Measurements from ENCODE around the gene BRD4.
A peak's percentile ranks its signal among the peaks of the same experiment; 100 is the strongest.

BRD4 gene

DNA sequence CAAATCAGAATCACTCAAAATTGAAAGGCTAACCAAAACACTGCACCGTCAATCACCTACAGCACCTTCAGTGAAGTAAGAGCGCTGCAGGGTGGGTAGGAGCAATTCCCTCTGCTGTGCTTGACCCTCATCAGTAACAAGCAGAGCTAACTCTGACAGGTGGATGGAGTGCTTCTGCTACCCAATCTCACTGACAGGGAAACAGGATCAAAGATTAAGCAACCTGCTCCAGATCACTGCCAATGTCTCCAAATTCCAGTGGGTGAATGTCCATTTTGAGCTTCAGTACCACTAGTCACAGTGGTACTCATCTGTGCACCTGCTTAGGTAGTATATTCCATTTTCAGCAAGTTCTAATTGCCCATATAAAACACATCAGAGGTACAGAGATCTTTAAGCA lies 25.2 kb downstream of the BRD4 start:
- TF ChIP-seq, protein P1, sequence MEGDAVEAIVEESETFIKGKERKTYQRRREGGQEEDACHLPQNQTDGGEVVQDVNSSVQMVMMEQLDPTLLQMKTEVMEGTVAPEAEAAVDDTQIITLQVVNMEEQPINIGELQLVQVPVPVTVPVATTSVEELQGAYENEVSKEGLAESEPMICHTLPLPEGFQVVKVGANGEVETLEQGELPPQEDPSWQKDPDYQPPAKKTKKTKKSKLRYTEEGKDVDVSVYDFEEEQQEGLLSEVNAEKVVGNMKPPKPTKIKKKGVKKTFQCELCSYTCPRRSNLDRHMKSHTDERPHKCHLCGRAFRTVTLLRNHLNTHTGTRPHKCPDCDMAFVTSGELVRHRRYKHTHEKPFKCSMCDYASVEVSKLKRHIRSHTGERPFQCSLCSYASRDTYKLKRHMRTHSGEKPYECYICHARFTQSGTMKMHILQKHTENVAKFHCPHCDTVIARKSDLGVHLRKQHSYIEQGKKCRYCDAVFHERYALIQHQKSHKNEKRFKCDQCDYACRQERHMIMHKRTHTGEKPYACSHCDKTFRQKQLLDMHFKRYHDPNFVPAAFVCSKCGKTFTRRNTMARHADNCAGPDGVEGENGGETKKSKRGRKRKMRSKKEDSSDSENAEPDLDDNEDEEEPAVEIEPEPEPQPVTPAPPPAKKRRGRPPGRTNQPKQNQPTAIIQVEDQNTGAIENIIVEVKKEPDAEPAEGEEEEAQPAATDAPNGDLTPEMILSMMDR (IDR thresholded peaks at IDR 0.05; ENCODE audit: control insufficient read depth, insufficient read depth, low read depth, low read length, missing control alignments) = no peak
- DNase-seq (ENCODE audit: low read depth) = no peak

DNA sequence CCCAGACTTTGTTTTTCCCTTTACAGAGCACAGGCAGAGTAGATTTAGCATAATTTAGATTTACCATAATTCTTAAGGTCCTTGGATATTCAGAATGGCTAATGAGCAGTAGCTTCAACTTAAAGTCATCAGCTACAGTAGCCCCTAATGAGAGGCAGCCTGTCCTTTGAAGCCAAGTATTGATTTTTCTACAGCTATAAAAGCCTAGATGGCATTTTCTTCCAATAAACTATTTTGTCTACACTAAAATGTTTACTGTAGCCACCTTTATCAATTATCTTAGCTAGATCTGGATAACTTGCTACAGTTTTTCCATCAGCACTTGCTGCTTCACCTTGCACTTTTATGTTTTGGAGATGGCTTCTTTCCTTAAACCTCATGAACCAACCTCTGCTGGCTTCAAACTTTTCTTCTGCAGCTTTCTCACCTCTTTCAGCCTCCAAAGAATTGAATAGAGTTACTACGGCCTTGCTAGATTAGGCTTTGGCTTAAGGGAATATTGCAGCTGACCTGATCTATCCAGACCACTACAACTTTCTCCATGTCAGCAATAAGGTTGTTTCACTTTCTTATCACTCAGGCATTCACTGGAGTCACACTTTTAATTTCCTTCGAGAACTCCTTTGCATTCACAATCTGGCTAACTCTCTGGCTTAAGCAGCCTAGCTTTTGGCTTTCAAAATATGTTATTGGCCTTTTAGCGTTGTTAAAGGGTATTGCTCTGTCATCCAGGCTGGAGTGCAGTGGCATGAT lies 26.6 kb downstream of the BRD4 start:
- TF ChIP-seq, protein P1 (IDR thresholded peaks at IDR 0.05; ENCODE audit: control insufficient read depth, insufficient read depth, low read depth, low read length, missing control alignments) = no peak
- no peak for DNase-seq (ENCODE audit: low read depth)
- no peak overlapping the region for H3K4me3 ChIP-seq (ENCODE audit: control insufficient read depth, low read depth, low read length)

More for the DNA sequence above, 25.2 kb downstream of the BRD4 start:
- no peak overlapping the region for H3K4me3 ChIP-seq (ENCODE audit: control insufficient read depth, low read depth, low read length)

DNA sequence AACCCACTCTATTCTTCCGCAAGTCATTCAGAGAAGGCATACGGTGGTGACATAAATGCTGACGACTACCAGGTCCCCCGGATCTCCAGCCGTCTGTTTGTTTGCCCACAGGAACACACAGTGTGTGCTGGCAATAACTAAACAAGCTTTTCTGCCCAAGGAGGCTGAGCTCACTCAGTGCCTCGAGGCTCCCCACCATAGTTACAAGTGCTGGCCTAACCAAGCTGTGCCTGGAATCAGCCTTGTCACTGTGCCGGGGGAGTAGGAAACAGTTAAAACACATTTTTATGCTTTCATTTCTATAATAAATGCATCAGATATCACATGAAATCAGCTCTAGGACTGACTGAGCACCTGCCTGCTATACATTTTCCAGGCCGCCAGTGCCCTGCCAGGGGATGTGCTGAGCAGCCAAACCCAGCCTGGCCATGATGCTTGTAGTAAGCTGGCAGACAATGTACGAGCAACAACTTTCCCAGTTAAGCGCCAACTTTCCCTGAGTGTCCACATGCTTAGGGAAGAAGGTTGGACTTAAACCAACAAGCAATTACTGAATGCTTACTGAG lies 28.1 kb downstream of the BRD4 start:
- H3K4me3 ChIP-seq (ENCODE audit: control insufficient read depth, low read depth, low read length) = no peak overlapping the region
- no peak for DNase-seq (ENCODE audit: low read depth)
- TF ChIP-seq, protein P1 (IDR thresholded peaks at IDR 0.05; ENCODE audit: control insufficient read depth, insufficient read depth, low read depth, low read length, missing control alignments) = no peak

DNA sequence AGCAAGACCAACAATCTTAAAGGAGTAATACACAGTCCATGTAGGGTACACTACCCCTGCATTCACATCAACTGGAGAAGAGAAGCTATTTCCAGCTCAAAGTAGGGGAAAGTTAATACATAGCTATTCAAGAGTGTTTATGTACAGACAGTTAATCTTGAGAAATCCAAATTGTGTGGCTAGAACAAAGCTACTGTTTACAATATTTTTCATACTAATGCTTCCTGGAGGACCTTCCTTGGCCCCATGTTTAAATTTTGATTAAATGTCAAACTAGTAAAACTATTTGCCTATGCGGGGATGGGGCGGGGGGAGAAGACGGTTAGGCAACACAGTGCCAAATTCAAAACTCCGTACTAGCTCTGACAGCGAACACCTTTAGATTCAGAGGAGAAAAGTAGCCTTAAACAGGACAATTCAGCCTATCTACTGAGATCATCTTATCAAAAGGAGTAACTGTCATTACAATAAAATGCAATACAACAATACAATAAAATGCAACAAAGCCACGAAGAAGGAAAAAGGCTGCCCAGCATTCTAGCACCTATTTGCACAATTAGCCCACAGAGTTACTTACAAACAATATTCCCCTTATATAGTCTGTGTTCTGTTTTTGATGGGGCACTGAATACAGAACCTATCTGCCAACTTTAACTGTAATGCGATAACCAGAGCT lies 29.1 kb downstream of the BRD4 start:
- H3K4me3 ChIP-seq (ENCODE audit: control insufficient read depth, low read depth, low read length) = no peak overlapping the region
- TF ChIP-seq, protein P1 (IDR thresholded peaks at IDR 0.05; ENCODE audit: control insufficient read depth, insufficient read depth, low read depth, low read length, missing control alignments) = no peak
- DNase-seq (ENCODE audit: low read depth) = no peak

DNA sequence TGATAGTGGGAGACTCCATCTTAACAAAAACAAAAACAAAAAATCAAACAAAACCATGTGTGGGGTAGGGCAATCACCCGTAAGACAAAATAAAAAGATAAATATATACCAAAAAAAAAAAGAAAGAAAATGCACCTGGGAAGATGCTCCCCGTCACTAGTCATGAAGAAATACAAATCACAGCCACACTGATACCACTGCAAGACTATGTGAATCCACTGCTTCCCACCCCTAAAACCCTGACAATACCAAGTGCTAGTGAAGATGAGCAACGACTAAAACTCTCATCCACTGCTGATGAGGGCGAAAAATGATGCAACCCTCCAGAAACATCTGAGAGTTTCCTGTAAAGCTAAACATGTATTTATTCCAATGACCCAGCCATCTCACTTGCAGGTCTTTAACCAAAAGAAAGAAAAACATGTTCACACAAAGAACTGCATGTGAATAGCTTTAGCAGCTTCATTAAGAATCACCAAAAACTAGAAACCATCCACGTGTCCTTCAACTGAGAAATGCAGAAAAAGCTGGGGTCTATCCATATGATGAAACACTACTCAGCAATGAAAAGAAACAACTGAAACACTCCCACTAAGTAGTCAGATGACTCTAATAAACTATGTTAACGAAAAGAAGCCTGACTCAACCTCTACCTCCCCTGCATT lies 31.7 kb downstream of the BRD4 start:
- DNase-seq (ENCODE audit: low read depth) = peak; percentile 86
- TF ChIP-seq, protein P1 (IDR thresholded peaks at IDR 0.05; ENCODE audit: control insufficient read depth, insufficient read depth, low read depth, low read length, missing control alignments) = no peak

DNA sequence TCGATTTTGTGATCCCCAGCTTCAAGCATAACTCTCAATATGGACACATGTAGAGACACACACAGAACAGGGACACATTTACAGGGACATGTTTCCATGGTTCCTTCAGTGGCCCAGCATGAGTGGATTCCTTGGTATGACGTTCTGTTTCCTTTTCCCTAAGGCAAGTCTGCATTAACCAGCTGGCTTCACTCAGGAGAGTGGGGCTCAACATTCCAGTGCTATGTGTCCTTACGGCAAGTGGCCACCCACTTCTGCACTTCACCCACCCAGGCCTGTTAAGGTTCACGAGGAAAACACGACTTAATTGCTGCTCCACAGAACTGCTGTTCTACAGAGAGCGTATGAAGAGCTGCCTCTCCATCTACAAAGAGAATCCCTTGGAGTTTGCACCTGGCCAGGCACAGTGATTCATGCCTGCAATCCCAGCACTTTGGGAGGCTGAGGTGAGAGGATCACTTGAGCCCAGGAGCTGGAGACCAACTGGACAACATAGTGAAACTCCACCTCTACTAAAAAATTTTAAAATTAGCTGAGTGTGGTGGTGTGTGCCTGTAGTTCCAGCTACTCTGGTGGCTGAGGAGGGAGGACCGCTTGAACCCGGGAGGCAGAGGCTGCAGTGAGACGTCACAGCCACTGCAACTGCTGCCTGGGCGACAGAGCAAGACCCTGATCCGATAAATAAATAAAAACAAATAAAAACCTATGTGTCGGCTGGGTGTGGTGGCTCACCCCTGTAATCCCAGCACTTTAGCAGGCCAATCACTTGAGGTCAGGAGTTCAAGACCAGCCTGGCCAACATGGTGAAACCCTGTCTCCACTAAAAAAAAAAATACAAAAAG lies 32.5 kb downstream of the BRD4 start:
- no peak overlapping the region for H3K4me3 ChIP-seq (ENCODE audit: control insufficient read depth, low read depth, low read length)
- TF ChIP-seq, protein P1 (IDR thresholded peaks at IDR 0.05; ENCODE audit: control insufficient read depth, insufficient read depth, low read depth, low read length, missing control alignments) = no peak
- peak; percentile 70 for DNase-seq (ENCODE audit: low read depth)

More for the DNA sequence above, 31.7 kb downstream of the BRD4 start:
- no peak overlapping the region for H3K4me3 ChIP-seq (ENCODE audit: control insufficient read depth, low read depth, low read length)

All from AG09309 (cell line).